ENCODE data around the gene COA4.

DNA sequence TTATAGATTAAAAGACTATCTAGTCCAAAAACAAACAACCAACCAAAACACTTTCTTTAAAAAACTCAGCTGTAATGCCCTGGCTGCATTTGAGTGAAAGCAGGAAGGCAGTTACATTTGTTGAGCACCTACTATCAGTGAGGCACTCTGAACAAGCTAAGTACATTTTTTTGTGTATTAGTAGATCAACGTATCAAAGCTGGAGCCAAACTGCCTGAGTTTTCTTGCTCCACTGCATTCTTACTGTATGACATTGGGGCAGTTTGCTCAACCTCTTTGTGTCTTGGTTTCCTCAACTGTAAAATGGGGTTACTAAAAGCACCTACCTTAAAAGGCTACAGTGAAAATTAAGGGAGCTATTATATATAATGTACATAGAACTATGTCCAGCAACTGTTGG is 22.0 kb downstream of the COA4 start:
- TF ChIP-seq, protein P1, sequence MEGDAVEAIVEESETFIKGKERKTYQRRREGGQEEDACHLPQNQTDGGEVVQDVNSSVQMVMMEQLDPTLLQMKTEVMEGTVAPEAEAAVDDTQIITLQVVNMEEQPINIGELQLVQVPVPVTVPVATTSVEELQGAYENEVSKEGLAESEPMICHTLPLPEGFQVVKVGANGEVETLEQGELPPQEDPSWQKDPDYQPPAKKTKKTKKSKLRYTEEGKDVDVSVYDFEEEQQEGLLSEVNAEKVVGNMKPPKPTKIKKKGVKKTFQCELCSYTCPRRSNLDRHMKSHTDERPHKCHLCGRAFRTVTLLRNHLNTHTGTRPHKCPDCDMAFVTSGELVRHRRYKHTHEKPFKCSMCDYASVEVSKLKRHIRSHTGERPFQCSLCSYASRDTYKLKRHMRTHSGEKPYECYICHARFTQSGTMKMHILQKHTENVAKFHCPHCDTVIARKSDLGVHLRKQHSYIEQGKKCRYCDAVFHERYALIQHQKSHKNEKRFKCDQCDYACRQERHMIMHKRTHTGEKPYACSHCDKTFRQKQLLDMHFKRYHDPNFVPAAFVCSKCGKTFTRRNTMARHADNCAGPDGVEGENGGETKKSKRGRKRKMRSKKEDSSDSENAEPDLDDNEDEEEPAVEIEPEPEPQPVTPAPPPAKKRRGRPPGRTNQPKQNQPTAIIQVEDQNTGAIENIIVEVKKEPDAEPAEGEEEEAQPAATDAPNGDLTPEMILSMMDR (IDR thresholded peaks at IDR 0.05), result no peak
- no peak for TF ChIP-seq ZFX (IDR thresholded peaks at IDR 0.05; ENCODE audit: borderline replicate concordance)

Data from 22Rv1 (cell line).